Stimulated activated CD4-positive, alpha-beta T cell treated with anti-CD3 and anti-CD28 coated beads, Interleukin-1b, Interleukin-23, amount 100 ng/mL, for 4 hours (primary cell): ENCODE measurements around the gene OR7C1.
"Not testable (repeated sequence)": the region's sequence is repeated elsewhere in the genome, so short reads cannot be mapped to it uniquely, and the experiment has no call there.

Source experiments
- DNase-seq, 2 donors: peaks; one replicate each; pipeline ENCODE4 v3.0.0-alpha.2; 2020; ENCODE audit warnings: low read depth in 2 of 2

OR7C1 gene

DNA sequence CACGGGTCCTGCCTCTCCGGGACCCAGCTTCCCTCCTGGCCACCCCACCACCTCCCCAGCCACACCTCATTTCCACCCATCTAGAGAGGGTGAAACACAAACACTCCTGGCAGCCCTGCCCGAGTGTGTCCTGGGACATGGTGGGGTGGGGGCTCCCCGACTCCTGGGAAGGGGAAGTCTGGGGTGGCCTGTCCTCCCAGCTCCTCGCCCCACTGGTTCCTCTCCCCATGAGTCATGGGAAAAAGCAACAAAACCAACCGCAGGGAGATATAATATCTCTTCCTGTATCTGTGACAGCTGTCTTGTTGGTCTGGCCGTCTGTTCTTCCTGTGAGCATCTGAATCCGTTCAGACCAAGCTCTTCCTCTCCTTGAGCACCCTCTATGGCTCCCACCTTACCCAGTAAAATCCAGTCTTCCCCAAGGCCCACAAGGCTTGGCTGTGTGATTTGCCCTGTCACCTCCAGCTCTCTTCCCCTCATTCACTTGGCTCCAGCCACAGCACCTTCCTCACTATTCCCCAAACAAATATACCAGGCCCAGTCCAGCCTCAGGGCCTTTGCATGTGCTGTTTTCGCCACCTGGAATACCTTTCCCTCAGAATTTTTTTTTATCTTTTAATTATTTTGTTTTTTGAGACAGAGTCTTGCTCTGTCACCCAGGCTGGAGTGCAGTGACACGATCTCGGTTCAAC, 49.7 kb downstream of the OR7C1 start:
- DNase-seq = not testable (repeated sequence)

DNA sequence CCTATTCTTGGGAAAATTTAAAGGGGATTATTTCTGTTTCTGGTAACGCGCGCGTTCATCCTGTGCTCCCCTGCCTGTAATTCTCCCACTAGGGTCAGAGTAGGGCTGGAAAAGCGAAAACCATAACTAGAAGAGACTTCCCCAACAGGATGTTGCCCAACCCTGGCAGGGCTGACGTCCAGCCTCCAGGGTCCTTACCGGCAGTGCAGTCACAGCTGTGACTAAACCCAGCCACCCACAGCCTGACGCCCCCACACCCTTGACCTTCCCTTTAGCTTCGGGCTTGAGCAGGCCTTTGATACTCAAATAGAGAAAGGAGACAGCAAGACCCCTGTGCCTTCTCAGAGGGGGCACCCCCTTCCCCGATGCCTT, 50.3 kb downstream of the OR7C1 start:
- DNase-seq = not testable (repeated sequence)

GRCh38 chr19:14783410-14783998, 51.5 kb downstream of the OR7C1 start:
- DNase-seq = not testable (repeated sequence)

- no peak for DNase-seq
These were observed 52.2 kb downstream of the OR7C1 start for GRCh38 chr19:14782626-14783409.

DNA sequence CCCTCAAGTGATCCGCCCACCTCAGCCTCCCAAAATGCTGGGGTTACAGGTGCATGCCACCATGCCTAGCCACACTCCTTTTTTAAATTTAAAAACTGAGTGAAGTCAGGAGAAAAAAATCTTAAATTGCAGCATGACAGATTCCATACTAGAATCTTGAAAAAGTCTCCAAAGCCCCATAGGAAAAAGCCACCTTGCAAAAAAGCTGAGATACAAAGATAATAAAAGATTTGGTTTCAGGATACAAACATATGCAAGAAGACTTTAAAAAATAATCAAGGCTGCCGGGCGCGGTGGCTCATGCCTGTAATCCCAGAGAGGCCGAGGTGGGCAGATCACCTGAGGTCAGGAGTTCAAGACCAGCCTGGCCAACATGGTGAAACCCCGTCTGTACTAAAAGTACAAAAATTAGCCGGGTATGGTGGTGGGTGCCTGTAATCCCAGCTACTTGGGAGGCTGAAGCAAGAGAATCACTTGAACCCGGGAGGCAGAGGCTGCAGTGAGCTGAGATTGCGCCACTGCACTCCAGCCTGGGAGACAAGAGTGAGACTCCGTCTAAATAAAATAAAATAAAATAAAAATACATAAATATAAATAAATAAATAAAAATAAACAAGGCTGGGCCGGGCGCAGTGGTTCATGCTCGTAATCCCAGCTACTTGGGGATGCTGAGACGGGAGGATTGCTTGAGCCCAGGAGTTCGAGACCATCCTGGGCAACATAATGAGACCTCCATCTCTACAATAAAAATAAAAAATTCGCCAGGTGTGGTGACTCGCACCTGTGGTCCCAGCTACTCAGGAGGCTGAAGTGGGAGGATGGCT, 53.1 kb downstream of the OR7C1 start:
- DNase-seq = not testable (repeated sequence)

DNA sequence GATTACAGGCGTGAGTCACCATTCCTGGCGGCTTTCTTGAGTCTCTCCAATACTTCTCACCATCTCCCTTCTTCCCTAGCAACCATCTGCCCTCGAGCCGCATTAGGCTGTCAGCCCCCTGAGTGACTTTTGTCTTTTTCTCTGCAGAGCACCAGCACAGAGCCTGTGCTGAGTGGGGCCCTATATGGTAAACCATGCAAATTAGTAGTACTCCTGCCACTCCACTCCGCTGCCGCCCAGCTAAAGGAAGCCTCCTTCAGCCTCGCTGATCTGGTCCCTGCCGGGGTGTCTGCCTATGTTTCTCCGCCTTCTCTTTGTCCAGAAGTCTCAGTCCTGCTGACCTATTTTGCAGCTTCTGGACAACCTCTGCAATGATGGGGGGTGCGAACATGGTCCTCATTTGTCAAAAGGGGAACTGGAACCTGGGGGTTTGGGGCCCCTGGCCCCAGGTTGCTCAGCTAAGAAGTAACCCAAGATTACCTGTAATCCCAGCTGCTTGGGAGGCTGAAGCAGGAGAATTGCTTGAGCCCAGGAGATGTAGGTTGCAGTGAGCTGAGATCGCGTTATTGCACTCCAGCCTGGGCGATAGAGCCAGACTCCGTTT, 54.3 kb downstream of the OR7C1 start:
- not testable (repeated sequence) for DNase-seq

DNA sequence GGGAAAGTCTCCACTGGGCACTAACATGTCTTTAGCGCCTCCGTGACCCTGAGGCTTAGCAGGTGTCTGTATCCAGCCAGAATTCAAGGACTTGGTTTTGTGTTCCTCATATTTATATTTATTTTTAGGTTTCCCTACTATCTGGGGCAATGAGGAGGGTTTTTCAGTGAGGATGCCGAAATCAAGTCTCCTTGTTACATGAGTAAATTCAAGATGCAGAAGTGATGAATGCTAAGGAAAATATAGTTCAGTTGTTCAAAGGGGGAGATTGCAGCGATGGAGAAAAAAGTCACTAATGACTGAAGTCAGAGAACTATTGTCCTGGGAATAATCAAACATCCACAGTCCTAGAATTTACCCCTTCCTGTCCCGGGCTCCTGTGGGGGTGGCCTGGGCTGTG, 55.8 kb downstream of the OR7C1 start:
- DNase-seq = no peak

DNA sequence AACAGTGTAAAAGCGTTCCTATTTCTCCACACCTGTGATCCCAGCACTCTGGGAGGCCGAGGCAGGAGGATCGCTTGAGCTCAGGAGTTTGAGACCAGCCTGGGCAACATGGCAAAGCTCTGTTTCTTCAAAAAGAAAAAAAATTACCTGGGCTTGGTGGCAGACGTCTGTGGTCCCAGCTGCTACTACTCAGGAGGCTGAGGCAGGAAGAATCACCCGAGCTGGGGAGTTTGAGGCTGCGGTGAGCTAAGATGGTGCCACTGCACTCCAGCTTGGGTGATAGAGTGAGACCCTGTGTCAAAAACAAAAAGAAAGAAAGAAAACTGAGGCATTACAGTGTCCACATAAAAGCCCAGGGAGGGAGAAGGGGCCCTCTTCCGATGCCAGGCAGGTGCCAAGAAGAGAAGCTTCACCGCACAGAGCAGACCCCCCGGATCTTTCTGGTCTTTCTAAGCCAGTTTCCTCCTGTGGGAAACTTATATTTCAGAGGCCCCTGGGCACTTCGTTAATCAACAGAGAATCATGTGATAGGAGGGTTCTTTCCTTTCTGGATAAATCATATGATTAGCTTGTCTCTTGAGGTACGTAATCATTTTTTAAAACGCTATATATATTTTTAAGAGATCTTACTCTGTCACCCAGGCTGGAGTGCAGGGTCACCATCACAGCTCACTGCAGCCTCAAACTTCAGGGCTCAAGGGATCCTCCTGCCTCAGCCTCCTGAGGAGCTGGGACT, 56.7 kb downstream of the OR7C1 start, which contains the start of gene ADGRE2:
Gene ADGRE2 (minus strand): TSS at position 451 of the 736 bp plus-strand sequence. CDS start 1,804 bp downstream, outside the sequence.
- DNase-seq = not testable (repeated sequence)

GRCh38 chr19:14777645-14778044, 57.3 kb downstream of the OR7C1 start:
- DNase-seq = not testable (repeated sequence)

DNA sequence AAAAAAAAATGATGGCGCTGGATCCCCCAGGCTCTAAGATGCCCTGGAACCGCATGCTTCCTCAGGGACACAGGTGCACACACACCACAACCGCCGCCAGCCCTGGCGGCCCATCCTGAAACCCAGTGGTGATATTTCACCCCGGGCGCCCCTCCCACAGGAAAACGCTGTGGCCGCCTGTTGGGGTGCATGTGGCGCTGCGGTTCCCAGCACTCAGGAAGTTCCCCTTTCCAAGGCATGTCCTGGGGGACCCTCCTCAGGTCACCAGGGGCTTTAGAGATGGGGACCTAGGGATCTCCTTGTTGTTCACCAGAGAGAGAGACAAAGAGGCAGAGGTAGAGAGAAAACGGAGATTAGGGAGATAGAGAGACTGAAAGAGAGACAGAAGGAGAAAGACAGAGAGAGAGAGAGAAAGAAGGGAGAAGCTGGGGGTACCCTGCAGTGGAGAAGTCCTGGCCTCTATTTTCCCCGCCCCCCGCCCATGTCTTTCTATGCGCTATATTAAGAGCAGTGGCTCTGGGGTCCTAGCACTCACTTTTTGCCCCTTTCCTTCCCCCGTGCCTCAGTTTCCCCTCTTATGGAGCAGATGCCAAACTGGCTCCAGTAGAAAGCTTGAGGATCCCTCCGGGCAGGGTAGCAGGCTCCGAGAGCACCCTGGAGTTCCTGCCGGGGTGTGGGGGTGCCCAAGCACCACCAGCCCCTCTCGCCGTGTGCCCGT, 59.0 kb downstream of the OR7C1 start:
- DNase-seq = no peak

- DNase-seq = not testable (repeated sequence)
These were observed 59.7 kb downstream of the OR7C1 start for GRCh38 chr19:14775326-14775725.

- no peak for DNase-seq
These were observed 60.6 kb downstream of the OR7C1 start for GRCh38 chr19:14774373-14774772.

- not testable (repeated sequence) for DNase-seq
These were observed 61.3 kb downstream of the OR7C1 start for GRCh38 chr19:14773722-14774121.

GRCh38 chr19:14772995-14773394, 62.0 kb downstream of the OR7C1 start:
- no peak for DNase-seq

GRCh38 chr19:14772467-14772866, 62.5 kb downstream of the OR7C1 start:
- DNase-seq = no peak

DNA sequence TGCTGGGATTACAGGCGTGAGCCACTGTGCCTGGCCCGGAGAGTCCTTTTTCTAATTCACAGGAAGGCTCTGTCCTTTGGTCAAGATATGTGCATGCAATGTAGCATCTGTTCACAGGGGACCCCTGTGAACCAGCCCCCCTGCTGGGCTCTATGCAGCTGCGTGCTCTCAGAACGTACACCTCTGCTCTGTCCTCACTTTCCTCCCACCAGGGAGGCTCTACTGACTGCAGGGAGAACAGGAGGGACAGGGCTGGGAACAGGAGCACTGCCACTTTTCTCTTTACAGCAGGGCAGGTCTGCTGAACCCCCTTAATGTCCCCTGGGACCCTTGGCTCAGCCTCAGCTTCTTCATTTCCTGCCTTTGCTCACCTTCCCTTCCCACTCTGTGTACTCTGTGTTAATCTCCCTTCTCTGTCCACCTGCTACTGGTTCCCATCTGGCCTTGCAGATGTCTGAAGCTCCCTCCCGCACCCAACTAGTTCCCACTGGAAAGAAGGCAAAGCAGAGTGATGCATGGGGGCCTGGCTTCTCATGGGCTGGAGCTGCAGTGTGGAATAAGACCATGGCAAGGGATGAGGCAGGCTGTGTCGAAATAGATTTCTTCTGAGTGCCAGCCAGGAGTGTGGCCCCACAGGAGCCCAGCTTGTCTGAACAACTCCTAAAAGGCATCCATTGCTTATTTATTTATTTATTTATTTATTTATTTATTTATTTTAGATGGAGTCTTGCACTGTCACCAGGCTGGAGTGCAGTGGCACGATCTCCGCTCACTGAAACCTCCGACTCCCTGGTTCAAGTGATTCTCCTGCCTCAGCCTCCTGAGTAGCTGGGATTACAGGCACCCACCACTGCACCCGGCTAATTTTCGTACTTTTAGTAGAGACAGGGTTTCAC, 63.8 kb downstream of the OR7C1 start:
- no peak for DNase-seq

DNA sequence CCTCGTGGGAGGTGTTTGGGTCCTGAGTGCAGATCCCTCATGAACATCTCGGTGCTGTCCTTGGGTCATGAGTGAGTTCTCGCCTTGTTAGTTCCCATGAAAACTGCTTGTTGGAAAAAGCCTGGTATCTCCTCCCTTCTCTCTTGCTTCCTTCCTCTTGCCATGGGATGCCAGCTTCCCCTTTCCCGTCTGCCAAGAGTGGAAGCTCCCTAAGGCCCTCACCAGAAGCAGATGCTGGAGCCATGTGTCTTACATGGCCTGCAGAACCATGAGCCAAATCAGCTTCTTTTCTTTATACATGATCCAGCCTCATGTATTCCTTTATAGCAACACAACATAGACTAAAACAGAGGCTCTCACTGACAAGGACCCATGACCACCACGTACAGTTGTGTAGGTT, 64.8 kb downstream of the OR7C1 start:
- DNase-seq = no peak

DNA sequence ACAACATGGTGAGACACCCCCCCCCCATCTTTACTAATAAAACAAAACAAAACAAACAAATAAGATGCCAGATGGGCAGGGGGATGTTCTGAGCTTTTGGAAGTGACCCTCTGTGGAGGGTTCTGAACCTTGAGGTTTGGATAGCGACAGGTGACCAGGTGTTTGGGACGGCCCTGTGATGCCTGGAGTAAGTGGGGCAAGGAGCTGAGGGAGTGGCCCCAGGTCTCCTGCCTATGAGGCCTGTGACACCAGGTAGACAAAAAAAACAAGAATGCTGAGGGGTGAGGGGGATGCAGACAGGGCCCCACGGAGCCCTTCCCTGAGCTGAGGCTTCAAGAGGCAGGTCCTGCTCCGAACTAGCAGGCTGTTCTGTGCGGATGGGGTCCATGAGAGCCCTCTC, 65.8 kb downstream of the OR7C1 start:
- no peak for DNase-seq

DNA sequence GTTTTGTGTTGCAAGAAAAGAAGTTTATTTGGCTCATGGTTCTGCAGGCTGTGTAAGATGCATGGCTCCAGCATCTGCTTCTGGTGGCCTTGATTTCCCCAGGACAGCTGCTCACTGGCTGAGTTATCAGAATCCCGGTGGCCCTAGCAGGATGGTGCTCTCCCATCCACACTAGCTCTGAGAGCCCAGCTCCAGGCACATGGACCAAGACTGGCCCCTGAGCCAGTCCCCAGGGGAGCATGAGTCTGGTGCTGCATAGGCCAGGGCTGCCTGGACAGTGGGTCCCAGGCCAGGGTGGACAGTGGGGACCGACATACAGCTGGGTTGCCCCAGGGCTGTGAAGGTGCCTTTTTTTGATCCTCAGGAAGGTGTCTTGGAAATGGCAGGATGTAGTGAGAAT, 67.0 kb downstream of the OR7C1 start:
- no peak for DNase-seq
